ENCODE measurements around the gene AQP10.

DNA sequence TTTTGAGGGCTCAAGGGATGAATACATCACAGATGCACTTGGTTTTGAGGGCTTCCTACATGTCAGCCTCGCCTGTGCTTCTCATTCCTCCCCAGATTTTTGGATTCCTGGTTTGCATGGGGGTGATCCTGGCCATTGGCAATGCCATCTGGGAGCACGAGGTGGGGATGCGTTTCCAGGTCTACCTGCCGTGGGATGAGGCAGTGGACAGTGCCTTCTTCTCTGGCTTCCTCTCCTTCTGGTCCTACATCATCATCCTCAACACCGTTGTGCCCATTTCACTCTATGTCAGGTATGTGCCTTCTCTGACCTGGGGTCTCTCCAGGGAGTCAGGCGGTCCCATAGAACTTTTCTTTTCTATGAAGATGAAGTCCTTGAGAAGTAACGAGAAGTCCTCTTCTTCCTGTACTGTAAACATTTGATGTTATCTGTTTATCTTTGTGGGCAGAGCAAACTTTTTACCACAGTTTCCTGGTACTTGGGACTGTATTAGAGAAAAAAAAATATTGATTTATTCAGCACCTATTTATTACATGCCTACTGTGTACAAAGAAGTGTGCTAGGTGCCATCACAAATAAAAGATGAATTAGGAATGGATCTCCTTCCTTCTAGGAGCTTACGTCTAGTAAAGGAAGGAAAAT lies 16.5 kb downstream of the AQP10 start:
- TF ChIP-seq CTCF (conservative IDR thresholded peaks at IDR 0.05): no peak
- TF ChIP-seq EZH2 (IDR thresholded peaks at IDR 0.05; ENCODE audit: low read depth): no peak

Measured in PC-9 (cell line).